HepG2 (cell line): Measurements from ENCODE around the gene GNG13. TPM values are rescaled to one million over a fixed set of nuclear protein-coding genes. Genes with fewer than 3 reads are reported as not detected.

Experiments used
- ATAC-seq: fragments of 200-7000 bp; cut with Tn5 transposase; 3 replicates; pipeline ENCODE4 v1.9.1; 2020; ENCODE audit warnings: mild to moderate bottlenecking, moderate library complexity
- BruUV-seq: library from RNA; stranded (reverse); fragments of 400-500 nt; replicated peaks from 2 replicates; lab custom pipeline; 2021; lab: Mats Ljungman, UMichigan
- CTCF ChIA-PET: fragments of 300-600 bp; formaldehyde crosslinking; extraction: SDS; loops from one replicate; lab custom pipeline; 2021; ENCODE audit warnings: low total read pairs, inconsistent platforms, low intra/inter-chr PET ratio; lab: Yijun Ruan, JAX
- POLR2A ChIA-PET: fragments of 350-600 bp; sonication (Branson Sonifier 250); formaldehyde crosslinking; loops from one replicate; lab custom pipeline; 2020; ENCODE audit warnings: antibody characterized with exemption, inconsistent platforms; lab: Yijun Ruan, JAX
- DNase-seq: peaks from one replicate; pipeline ENCODE4 v3.0.0-alpha.2; 2015; ENCODE audit warnings: low spot score
- FAIRE-seq: peaks from 3 replicates; lab custom pipeline; 2011; peaks lifted over from hg19 to GRCh38; lab: Jason Lieb, UNC
- H2AFZ ChIP-seq: one replicate; pipeline ENCODE4 v1.6.1; 2011; ENCODE audit warnings: low read length, inconsistent platforms
- H3K27ac ChIP-seq: fragments of 300-600 bp; 3 replicates; pipeline ENCODE4 v1.8.0; 2011; ENCODE audit warnings: mixed run types, mild to moderate bottlenecking, mixed read lengths, low read length, inconsistent platforms; ENCODE audit not compliant: insufficient read depth; ENCODE audit errors: extremely low read length
- H3K27me3 ChIP-seq, 2 experiments: fragments of 200-600 bp in 1 of 2; 2 replicates in 1 of 2; 3 replicates in 1 of 2; pipeline versions ENCODE4 v1.6.0 to v1.8.0; 2011; ENCODE audit warnings: low read length in 2 of 2, mild to moderate bottlenecking in 2 of 2, moderate library complexity in 2 of 2, inconsistent platforms in 1 of 2; ENCODE audit not compliant: insufficient read depth in 2 of 2, control insufficient read depth in 1 of 2
- H3K36me3 ChIP-seq, 2 experiments: fragments of 200-600 bp in 1 of 2; replicated peaks in 1 of 2; 2 replicates in 1 of 2; 3 replicates in 1 of 2; pipeline versions ENCODE4 v1.5.1 to v1.8.0; 2011; ENCODE audit warnings: low read length in 2 of 2, inconsistent platforms in 1 of 2; ENCODE audit not compliant: insufficient read depth in 2 of 2, control insufficient read depth in 1 of 2
- H3K4me1 ChIP-seq: 2 replicates; pipeline ENCODE4 v1.5.1; 2012; ENCODE audit warnings: low read length, inconsistent platforms; ENCODE audit not compliant: insufficient read depth
- H3K4me2 ChIP-seq: 2 replicates; pipeline ENCODE4 v1.6.0; 2011; ENCODE audit warnings: low read depth, low read length, inconsistent platforms
- H3K4me3 ChIP-seq, 3 experiments: fragments of 200-600 bp in 1 of 3; sonication (generic), shearing (Covaris generic) in 1 of 3; replicated peaks in 1 of 3; 2 replicates each; pipeline ENCODE4 v1.5.1; 2011 to 2016; ENCODE audit warnings: low read length in 3 of 3, inconsistent platforms in 2 of 3, low read depth in 2 of 3, mild to moderate bottlenecking in 2 of 3, control low read depth in 1 of 3, mixed read lengths in 1 of 3; ENCODE audit not compliant: insufficient read depth in 1 of 3
- H3K79me2 ChIP-seq: one replicate; pipeline ENCODE4 v1.6.1; 2011; ENCODE audit warnings: low read length, inconsistent platforms; ENCODE audit not compliant: insufficient read depth
- H3K9ac ChIP-seq: 2 replicates; pipeline ENCODE4 v1.6.0; 2011; ENCODE audit warnings: mild to moderate bottlenecking, low read depth, low read length, inconsistent platforms; ENCODE audit not compliant: insufficient read depth
- H3K9me3 ChIP-seq: 2 replicates; pipeline ENCODE4 v1.5.1; 2012; ENCODE audit warnings: mild to moderate bottlenecking, low read length
- H4K20me1 ChIP-seq: 2 replicates; pipeline ENCODE4 v1.6.0; 2011; ENCODE audit warnings: inconsistent platforms, mild to moderate bottlenecking, low read length, moderate library complexity; ENCODE audit not compliant: insufficient read depth
- CBFB ChIP-seq: sonication (generic); formaldehyde crosslinking; IDR thresholded peaks from 2 replicates; pipeline ENCODE4 v1.4.0; 2020; ENCODE audit warnings: missing genetic modification reagents
- CBX1 ChIP-seq: IDR thresholded peaks from one replicate; pipeline ENCODE4 v1.6.1; 2016; ENCODE audit warnings: antibody characterized with exemption, low read depth
- GATAD2A ChIP-seq: IDR thresholded peaks from 2 replicates; pipeline ENCODE4 v1.6.1; 2016
- KAT8 ChIP-seq: IDR thresholded peaks from 2 replicates; pipeline ENCODE4 v1.6.1; 2016; ENCODE audit warnings: missing genetic modification reagents, missing compliant biosample characterization
- KDM2A ChIP-seq: sonication (generic); formaldehyde crosslinking; IDR thresholded peaks from 2 replicates; pipeline ENCODE4 v1.4.0; 2020; ENCODE audit warnings: low read depth, missing genetic modification reagents, borderline replicate concordance
- NRL ChIP-seq: sonication (generic); formaldehyde crosslinking; IDR thresholded peaks from 2 replicates; pipeline ENCODE4 v1.5.0; 2020; ENCODE audit warnings: missing genetic modification reagents, mild to moderate bottlenecking, moderate library complexity, borderline replicate concordance
- RBM39 ChIP-seq: fragments of 200-400 bp; formaldehyde crosslinking; IDR thresholded peaks from one replicate; pipeline ENCODE4 v1.6.1; 2018; ENCODE audit warnings: antibody characterized with exemption, mild to moderate bottlenecking, low read depth, low read length; ENCODE audit not compliant: poor library complexity, severe bottlenecking
- SP4 ChIP-seq: sonication (generic); formaldehyde crosslinking; IDR thresholded peaks from 2 replicates; pipeline ENCODE4 v1.8.1; 2023; ENCODE audit warnings: mild to moderate bottlenecking, missing genetic modification reagents
- ZNF441 ChIP-seq: sonication (generic); formaldehyde crosslinking; IDR thresholded peaks from 2 replicates; pipeline ENCODE4 v1.7.0; 2021; ENCODE audit warnings: missing genetic modification reagents, borderline replicate concordance
- ZNF644 ChIP-seq: IDR thresholded peaks from 2 replicates; pipeline ENCODE4 v1.6.1; 2016; ENCODE audit warnings: low read depth
- ZZZ3 ChIP-seq: sonication (generic); formaldehyde crosslinking; IDR thresholded peaks from 2 replicates; pipeline ENCODE4 v1.4.0; 2020; ENCODE audit warnings: missing genetic modification reagents, mild to moderate bottlenecking, borderline replicate concordance
- WGBS: methylation state at CpG from one replicate; pipeline ENCODE4 v1.1.6; 2017; ENCODE audit warnings: low lambda C conversion rate; 5-methylcytosine and 5-hydroxymethylcytosine counted together
- in situ Hi-C: cut with HindIII; loops from 2 replicates; pipeline ENCODE4 v1.10.0; 2017; ENCODE audit warnings: low pct_unique_long_range_greater_than_20kb; ENCODE audit not compliant: extremely low pct_ligation_motif_present
- intact Hi-C: fragments of 100-400 bp; cut with micrococcal nuclease; formaldehyde crosslinking; loops from one replicate; pipeline ENCODE4 v1.10.0; 2022; ENCODE audit not compliant: unreplicated experiment
- polyA plus RNA-seq, 8 experiments: library from polyadenylated mRNA; depleted of rRNA in 3 of 8; stranded (reverse) in 7 of 8; unstranded in 1 of 8; fragments of >200 nt; fragmentation: Illumina TruSeq in 4 of 8; extraction: Trizol in 4 of 8; gene quantifications; 2 replicates each; pipeline versions ENCODE4 v1.2.1 to v1.2.3, GENCODE V29; 2011 to 2016; ENCODE audit warnings: low read depth in 4 of 8, missing spikeins in 1 of 8, mixed read lengths in 1 of 8; ENCODE audit not compliant: insufficient read depth in 1 of 8
- total RNA-seq, 5 experiments: library from RNA; depleted of rRNA; stranded (reverse); fragments of >200 nt; fragmentation: Illumina TruSeq; extraction: Trizol; gene quantifications; 2 replicates each; pipeline ENCODE4 v1.2.3, GENCODE V29; 2016; ENCODE audit warnings: low read depth in 1 of 5
- TF ChIP-seq, protein P1 (sequence below): sonication (generic); formaldehyde crosslinking; IDR thresholded peaks from one replicate; pipeline ENCODE4 v1.5.1; 2020; ENCODE audit warnings: mild to moderate bottlenecking, missing genetic modification reagents; ENCODE audit errors: not compliant biosample characterization
- TF ChIP-seq, protein P2 (sequence below): sonication (generic); formaldehyde crosslinking; IDR thresholded peaks from 2 replicates; pipeline ENCODE4 v1.4.0; 2020; ENCODE audit warnings: mild to moderate bottlenecking, low read depth, missing genetic modification reagents
- TF ChIP-seq, protein P3 (sequence below): sonication (generic); formaldehyde crosslinking; IDR thresholded peaks from 2 replicates; pipeline ENCODE4 v1.5.1; 2020; ENCODE audit warnings: mild to moderate bottlenecking, missing genetic modification reagents, borderline replicate concordance

GNG13 gene
- total and polyA plus RNA-seq, 2 of the 13 experiments (the other 11 are each of a cell fraction or from before 2014, with no cell fraction given) = not detected

DNA sequence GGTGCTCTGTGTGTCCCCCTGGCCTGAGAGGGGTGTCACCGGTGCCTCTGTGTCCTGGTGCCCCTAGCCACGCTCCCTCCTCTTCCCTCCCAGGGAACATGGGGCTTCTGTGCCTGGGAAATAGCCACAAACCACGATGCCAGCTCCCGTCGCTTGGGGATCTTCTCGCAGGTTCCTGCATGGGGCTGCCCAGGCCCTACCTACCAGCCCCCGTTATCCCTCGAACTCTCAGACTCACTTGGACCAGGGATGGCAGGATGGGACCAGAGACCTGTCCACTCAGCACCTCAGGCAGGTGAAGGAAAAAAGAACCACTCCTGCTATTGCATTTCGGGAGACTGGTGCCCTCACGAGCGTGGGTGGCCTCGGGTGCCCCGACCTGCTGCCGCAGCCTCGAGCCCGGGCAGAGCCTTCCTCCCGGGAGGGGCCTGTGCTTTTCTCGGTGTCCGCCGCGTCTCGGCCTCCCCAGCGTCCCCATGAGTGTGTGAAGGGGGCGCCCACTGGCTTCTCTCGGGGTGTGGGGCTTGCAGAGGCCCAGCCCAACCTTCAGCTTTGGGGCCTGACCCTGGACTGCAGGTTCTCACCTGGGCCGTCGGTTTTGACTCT is 41.0 kb upstream of the GNG13 start:
- intact Hi-C loops = no loop called here
- H3K36me3 ChIP-seq = no peaks in the 10 kb centered on the region
- BruUV-seq = no TSS peak
- H3K27ac ChIP-seq = no peak overlapping the region
- H3K4me1 ChIP-seq = no peaks in the 10 kb centered on the region
- no peak overlapping the region for H3K9ac ChIP-seq
- CTCF ChIA-PET = no interaction called here
- no peak overlapping the region for H3K4me3 ChIP-seq
- ATAC-seq (no peak), DNase-seq (no peak), FAIRE-seq (no peak)
- H3K27me3 ChIP-seq = peaks cover 12 to 55% of the 10 kb centered on the region in 2 experiments
- no peak overlapping the region for H3K4me2 ChIP-seq
- WGBS = 14% methylated on average over 17 of the region's 27 CpGs
- H2AFZ ChIP-seq = no peak overlapping the region
- POLR2A ChIA-PET = no interaction called here
- peaks cover 5% of the 10 kb centered on the region for H3K9me3 ChIP-seq
- no peaks in the 10 kb centered on the region for H4K20me1 ChIP-seq
- no peaks in the 10 kb centered on the region for H3K79me2 ChIP-seq
- in situ Hi-C loops = no loop called here
- TF ChIP-seq ZZZ3 (CRISPR knock-in tag) = no peak
- TF ChIP-seq CBFB (CRISPR knock-in tag) = no peak
- TF ChIP-seq CBX1 = no peak
- TF ChIP-seq, protein P1, sequence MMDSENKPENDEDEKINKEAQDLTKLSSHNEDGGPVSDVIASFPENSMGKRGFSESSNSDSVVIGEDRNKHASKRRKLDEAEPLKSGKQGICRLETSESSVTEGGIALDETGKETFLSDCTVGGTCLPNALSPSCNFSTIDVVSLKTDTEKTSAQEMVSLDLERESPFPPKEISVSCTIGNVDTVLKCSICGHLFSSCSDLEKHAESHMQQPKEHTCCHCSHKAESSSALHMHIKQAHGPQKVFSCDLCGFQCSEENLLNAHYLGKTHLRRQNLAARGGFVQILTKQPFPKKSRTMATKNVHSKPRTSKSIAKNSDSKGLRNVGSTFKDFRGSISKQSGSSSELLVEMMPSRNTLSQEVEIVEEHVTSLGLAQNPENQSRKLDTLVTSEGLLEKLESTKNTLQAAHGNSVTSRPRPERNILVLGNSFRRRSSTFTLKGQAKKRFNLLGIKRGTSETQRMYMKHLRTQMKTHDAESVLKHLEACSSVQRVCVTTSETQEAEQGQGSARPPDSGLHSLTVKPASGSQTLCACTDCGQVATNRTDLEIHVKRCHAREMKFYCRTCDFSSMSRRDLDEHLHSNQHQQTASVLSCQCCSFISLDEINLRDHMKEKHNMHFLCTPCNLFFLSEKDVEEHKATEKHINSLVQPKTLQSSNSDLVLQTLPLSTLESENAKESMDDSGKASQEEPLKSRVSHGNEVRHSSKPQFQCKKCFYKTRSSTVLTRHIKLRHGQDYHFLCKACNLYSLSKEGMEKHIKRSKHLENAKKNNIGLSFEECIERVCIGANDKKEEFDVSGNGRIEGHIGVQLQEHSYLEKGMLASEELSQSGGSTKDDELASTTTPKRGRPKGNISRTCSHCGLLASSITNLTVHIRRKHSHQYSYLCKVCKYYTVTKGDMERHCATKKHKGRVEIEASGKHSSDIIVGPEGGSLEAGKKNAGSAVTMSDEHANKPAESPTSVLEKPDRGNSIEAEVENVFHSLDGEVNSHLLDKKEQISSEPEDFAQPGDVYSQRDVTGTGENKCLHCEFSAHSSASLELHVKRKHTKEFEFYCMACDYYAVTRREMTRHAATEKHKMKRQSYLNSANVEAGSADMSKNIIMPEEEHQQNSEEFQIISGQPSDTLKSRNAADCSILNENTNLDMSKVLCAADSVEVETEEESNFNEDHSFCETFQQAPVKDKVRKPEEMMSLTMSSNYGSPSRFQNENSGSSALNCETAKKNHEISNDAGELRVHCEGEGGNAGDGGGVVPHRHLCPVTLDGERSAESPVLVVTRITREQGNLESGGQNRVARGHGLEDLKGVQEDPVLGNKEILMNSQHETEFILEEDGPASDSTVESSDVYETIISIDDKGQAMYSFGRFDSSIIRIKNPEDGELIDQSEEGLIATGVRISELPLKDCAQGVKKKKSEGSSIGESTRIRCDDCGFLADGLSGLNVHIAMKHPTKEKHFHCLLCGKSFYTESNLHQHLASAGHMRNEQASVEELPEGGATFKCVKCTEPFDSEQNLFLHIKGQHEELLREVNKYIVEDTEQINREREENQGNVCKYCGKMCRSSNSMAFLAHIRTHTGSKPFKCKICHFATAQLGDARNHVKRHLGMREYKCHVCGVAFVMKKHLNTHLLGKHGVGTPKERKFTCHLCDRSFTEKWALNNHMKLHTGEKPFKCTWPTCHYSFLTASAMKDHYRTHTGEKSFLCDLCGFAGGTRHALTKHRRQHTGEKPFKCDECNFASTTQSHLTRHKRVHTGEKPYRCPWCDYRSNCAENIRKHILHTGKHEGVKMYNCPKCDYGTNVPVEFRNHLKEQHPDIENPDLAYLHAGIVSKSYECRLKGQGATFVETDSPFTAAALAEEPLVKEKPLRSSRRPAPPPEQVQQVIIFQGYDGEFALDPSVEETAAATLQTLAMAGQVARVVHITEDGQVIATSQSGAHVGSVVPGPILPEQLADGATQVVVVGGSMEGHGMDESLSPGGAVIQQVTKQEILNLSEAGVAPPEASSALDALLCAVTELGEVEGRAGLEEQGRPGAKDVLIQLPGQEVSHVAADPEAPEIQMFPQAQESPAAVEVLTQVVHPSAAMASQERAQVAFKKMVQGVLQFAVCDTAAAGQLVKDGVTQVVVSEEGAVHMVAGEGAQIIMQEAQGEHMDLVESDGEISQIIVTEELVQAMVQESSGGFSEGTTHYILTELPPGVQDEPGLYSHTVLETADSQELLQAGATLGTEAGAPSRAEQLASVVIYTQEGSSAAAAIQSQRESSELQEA (CRISPR knock-in tag) = no peak
- TF ChIP-seq RBM39 = no peak
- TF ChIP-seq NRL (CRISPR knock-in tag) = no peak
- no peak for TF ChIP-seq GATAD2A (CRISPR knock-in tag)
- no peak for TF ChIP-seq ZNF441 (CRISPR knock-in tag)
- TF ChIP-seq, protein P2, sequence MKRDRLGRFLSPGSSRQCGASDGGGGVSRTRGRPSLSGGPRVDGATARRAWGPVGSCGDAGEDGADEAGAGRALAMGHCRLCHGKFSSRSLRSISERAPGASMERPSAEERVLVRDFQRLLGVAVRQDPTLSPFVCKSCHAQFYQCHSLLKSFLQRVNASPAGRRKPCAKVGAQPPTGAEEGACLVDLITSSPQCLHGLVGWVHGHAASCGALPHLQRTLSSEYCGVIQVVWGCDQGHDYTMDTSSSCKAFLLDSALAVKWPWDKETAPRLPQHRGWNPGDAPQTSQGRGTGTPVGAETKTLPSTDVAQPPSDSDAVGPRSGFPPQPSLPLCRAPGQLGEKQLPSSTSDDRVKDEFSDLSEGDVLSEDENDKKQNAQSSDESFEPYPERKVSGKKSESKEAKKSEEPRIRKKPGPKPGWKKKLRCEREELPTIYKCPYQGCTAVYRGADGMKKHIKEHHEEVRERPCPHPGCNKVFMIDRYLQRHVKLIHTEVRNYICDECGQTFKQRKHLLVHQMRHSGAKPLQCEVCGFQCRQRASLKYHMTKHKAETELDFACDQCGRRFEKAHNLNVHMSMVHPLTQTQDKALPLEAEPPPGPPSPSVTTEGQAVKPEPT (CRISPR knock-in tag) = no peak
- TF ChIP-seq KDM2A = no peak
- TF ChIP-seq SP4 = no peak
- TF ChIP-seq, protein P3, sequence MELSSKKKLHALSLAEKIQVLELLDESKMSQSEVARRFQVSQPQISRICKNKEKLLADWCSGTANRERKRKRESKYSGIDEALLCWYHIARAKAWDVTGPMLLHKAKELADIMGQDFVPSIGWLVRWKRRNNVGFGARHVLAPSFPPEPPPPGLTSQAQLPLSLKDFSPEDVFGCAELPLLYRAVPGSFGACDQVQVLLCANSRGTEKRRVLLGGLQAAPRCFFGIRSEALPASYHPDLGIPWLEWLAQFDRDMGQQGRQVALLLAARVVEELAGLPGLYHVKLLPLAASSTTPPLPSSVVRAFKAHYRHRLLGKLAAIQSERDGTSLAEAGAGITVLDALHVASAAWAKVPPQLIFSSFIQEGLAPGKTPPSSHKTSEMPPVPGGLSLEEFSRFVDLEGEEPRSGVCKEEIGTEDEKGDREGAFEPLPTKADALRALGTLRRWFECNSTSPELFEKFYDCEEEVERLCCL (CRISPR knock-in tag) = no peak
- no peak for TF ChIP-seq KAT8
- no peak for TF ChIP-seq ZNF644
